ENCODE measurements around the gene DENND1B.
A peak's percentile ranks its signal among the peaks of the same experiment; 100 is the strongest.

Gene DENND1B

DNA sequence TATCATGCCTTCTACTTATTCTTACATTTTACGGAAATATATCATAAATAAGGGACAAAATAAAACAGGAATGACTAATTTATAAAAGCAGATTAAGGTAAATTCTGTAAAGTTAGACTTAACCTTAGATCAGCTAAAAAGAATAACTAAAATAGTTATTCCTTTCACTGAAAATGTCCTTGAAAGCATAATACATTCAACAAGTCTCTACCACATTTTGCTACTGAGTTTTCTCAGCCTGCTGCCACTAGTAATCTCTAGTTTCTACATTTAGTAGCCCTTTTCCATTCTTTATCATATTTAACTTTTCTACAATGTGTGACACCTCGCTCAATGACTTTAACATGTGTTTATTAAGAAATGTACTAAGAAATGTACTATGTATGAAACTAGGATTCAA, 89.0 kb downstream of the DENND1B start:
- no peak overlapping the region for H3K4me3 ChIP-seq (ENCODE audit: severe bottlenecking)
- no peak overlapping the region for H3K27ac ChIP-seq (ENCODE audit: poor library complexity, severe bottlenecking)
- no peaks in the 10 kb centered on the region; the same call in 1 of the 2 replicates for H3K36me3 ChIP-seq (ENCODE audit: low read depth)
- DNase-seq (ENCODE audit: low spot score) (no peak), ATAC-seq (ENCODE audit: low read depth) (no peak)
- H3K4me1 ChIP-seq (ENCODE audit: insufficient read depth, poor library complexity, severe bottlenecking), result peaks cover 29% of the 10 kb centered on the region
- H3K9me3 ChIP-seq (ENCODE audit: severe bottlenecking), result peaks cover 5% of the 10 kb centered on the region
- TF ChIP-seq, protein P1, sequence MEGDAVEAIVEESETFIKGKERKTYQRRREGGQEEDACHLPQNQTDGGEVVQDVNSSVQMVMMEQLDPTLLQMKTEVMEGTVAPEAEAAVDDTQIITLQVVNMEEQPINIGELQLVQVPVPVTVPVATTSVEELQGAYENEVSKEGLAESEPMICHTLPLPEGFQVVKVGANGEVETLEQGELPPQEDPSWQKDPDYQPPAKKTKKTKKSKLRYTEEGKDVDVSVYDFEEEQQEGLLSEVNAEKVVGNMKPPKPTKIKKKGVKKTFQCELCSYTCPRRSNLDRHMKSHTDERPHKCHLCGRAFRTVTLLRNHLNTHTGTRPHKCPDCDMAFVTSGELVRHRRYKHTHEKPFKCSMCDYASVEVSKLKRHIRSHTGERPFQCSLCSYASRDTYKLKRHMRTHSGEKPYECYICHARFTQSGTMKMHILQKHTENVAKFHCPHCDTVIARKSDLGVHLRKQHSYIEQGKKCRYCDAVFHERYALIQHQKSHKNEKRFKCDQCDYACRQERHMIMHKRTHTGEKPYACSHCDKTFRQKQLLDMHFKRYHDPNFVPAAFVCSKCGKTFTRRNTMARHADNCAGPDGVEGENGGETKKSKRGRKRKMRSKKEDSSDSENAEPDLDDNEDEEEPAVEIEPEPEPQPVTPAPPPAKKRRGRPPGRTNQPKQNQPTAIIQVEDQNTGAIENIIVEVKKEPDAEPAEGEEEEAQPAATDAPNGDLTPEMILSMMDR (IDR thresholded peaks at IDR 0.05; ENCODE audit: poor library complexity, severe bottlenecking), result no peak
- no peaks in the 10 kb centered on the region for H3K27me3 ChIP-seq (ENCODE audit: insufficient read depth, poor library complexity, severe bottlenecking)

DNA sequence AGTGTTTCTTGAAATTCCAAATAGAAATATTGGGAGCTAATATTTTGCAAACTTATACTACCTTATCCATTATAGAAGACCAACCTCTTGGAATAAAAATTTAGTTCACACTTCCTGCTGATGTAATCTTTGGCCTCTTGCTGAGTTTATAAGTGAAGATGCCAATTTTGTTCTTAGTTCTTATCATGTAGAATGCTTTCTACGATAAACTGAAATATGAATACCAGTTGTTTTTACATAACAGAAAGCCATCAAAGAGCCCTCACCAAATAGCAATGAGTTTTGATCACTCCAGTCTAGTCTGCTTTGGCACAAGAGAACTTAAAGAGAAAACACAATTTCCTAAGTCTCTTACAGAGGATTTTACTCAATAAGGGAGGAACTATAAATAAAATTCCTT, 89.5 kb downstream of the DENND1B start:
- H3K27ac ChIP-seq (ENCODE audit: poor library complexity, severe bottlenecking), result no peak overlapping the region
- no peaks in the 10 kb centered on the region for H3K27me3 ChIP-seq (ENCODE audit: insufficient read depth, poor library complexity, severe bottlenecking)
- DNase-seq (ENCODE audit: low spot score) (no peak), ATAC-seq (ENCODE audit: low read depth) (no peak)
- H3K9me3 ChIP-seq (ENCODE audit: severe bottlenecking), result peaks cover 5% of the 10 kb centered on the region
- H3K4me3 ChIP-seq (ENCODE audit: severe bottlenecking), result no peak overlapping the region
- no peaks in the 10 kb centered on the region; the same call in 1 of the 2 replicates for H3K36me3 ChIP-seq (ENCODE audit: low read depth)
- TF ChIP-seq, protein P1 (IDR thresholded peaks at IDR 0.05; ENCODE audit: poor library complexity, severe bottlenecking), result no peak
- H3K4me1 ChIP-seq (ENCODE audit: insufficient read depth, poor library complexity, severe bottlenecking), result peaks cover 29% of the 10 kb centered on the region

GRCh38 chr1:197683895-197684553, 91.3 kb downstream of the DENND1B start:
- TF ChIP-seq, protein P1 (IDR thresholded peaks at IDR 0.05; ENCODE audit: poor library complexity, severe bottlenecking), result no peak
- no peak overlapping the region for H3K4me3 ChIP-seq (ENCODE audit: severe bottlenecking)
- ATAC-seq (ENCODE audit: low read depth) (peak; percentile 91), DNase-seq (ENCODE audit: low spot score) (no peak)
- peaks cover 29% of the 10 kb centered on the region for H3K4me1 ChIP-seq (ENCODE audit: insufficient read depth, poor library complexity, severe bottlenecking)
- peaks cover 5% of the 10 kb centered on the region for H3K9me3 ChIP-seq (ENCODE audit: severe bottlenecking)
- peak overlapping the region; percentile 39 for H3K27ac ChIP-seq (ENCODE audit: poor library complexity, severe bottlenecking)
- no peaks in the 10 kb centered on the region; the same call in 1 of the 2 replicates for H3K36me3 ChIP-seq (ENCODE audit: low read depth)
- no peaks in the 10 kb centered on the region for H3K27me3 ChIP-seq (ENCODE audit: insufficient read depth, poor library complexity, severe bottlenecking)

DNA sequence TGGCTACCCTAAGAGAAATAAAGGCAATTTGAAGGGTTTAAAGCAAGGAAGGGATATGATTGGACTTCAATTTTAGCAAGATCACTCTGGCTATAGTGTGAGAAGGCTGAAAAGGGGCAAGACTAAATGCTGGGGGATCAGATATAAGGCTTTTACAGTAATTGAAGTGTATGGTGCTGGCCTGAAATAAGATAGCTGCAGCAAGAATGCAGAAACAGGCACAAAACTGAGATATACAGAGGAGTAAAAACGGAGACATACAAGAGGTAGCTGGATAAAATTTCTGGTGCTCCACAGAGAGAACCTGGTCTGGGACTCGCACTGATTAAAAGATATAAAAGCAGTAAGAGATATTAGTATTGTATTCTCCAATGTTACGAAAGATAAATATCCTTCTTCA, 92.0 kb downstream of the DENND1B start:
- Histone ChIP-seq H3K36me3 (ENCODE audit: low read depth) (no peaks in the 10 kb centered on the region; the same call in 1 of the 2 replicates), H3K27ac (ENCODE audit: poor library complexity, severe bottlenecking) (peak overlapping the region; percentile 39), H3K27me3 (ENCODE audit: insufficient read depth, poor library complexity, severe bottlenecking) (no peaks in the 10 kb centered on the region), H3K4me3 (ENCODE audit: severe bottlenecking) (no peak overlapping the region), H3K4me1 (ENCODE audit: insufficient read depth, poor library complexity, severe bottlenecking) (peaks cover 29% of the 10 kb centered on the region), H3K9me3 (ENCODE audit: severe bottlenecking) (peaks cover 3% of the 10 kb centered on the region)
- ATAC-seq (ENCODE audit: low read depth) (no peak), DNase-seq (ENCODE audit: low spot score) (no peak)
- TF ChIP-seq, protein P1 (IDR thresholded peaks at IDR 0.05; ENCODE audit: poor library complexity, severe bottlenecking), result no peak

- no peak for DNase-seq (ENCODE audit: low spot score)
- H3K4me3 ChIP-seq (ENCODE audit: severe bottlenecking), result no peak overlapping the region
- H3K27ac ChIP-seq (ENCODE audit: poor library complexity, severe bottlenecking), result no peak overlapping the region
- peaks cover 27% of the 10 kb centered on the region for H3K4me1 ChIP-seq (ENCODE audit: insufficient read depth, poor library complexity, severe bottlenecking)
- no peaks in the 10 kb centered on the region; the same call in 1 of the 2 replicates for H3K36me3 ChIP-seq (ENCODE audit: low read depth)
- no peak for ATAC-seq (ENCODE audit: low read depth)
- no peaks in the 10 kb centered on the region for H3K9me3 ChIP-seq (ENCODE audit: severe bottlenecking)
- TF ChIP-seq, protein P1 (IDR thresholded peaks at IDR 0.05; ENCODE audit: poor library complexity, severe bottlenecking), result no peak
- no peaks in the 10 kb centered on the region for H3K27me3 ChIP-seq (ENCODE audit: insufficient read depth, poor library complexity, severe bottlenecking)
Observed at GRCh38 chr1:197680311-197680710, 95.0 kb downstream of the DENND1B start.
